Measurements from ENCODE around the gene POU2F3. TPM values are rescaled to one million over a fixed set of nuclear protein-coding genes. Genes with fewer than 3 reads are reported as not detected.
A peak's percentile ranks its signal among the peaks of the same experiment; 100 is the strongest.

The POU2F3 gene
- total and polyA plus RNA-seq, 4 donors = 2.6 to 3.9 (median 3.1) TPM

DNA sequence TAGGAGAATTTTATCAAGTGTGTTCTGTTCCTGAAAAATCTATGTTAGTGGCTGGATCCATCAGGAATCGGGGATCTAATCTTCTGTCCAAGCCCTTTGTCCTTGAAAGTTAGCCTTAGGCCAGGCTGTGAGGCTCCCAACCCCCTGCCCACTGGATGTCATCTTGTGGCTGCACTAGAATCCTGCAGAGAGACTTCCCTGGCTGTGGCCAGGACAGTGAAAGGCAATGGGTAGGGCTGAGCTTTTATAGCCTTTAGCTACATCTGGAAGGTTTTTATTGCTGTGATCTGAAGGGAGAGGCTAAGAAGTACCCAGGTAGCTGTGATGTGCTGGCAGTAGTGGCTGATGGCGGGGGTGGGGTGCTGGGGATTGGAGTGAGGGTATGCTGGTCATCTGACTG, 27.0 kb upstream of the POU2F3 start:
- Histone ChIP-seq H3K27me3 (ENCODE audit: control insufficient read depth in 3 of 3, insufficient read depth in 3 of 3, low read length in 2 of 3) (no peaks in the 10 kb centered on the region), H3K36me3 (ENCODE audit: control insufficient read depth in 4 of 4, insufficient read depth in 4 of 4, low read length in 4 of 4) (peaks cover 0 to 5% (median 0%) of the 10 kb centered on the region in 4 donors), H3K4me1 (ENCODE audit: control insufficient read depth in 5 of 5, insufficient read depth in 5 of 5, low read length in 5 of 5) (peaks cover 0 to 48% (median 9%) of the 10 kb centered on the region in 5 donors), H3K27ac (ENCODE audit: low read depth in 1 of 2, low read length in 1 of 2) (no peak overlapping the region), H3K9me3 (ENCODE audit: control insufficient read depth in 4 of 4, insufficient read depth in 3 of 4, low read length in 3 of 4) (no peaks in the 10 kb centered on the region), H3K4me3 (no peak overlapping the region), H3K9ac (ENCODE audit: insufficient read depth in 1 of 2, low read length in 2 of 2) (peak overlapping the region in 1 of 2 donors; percentile 64)
- 90 to 93% methylated on average over 2 of the region's 2 CpGs for WGBS, 2 donors
- no peak for TF ChIP-seq CTCF (IDR thresholded peaks at IDR 0.05; ENCODE audit: control extremely low read depth, extremely low read depth)
- no peak for DNase-seq
- no peak for ATAC-seq (ENCODE audit: insufficient read depth, low FRiP score)

- no peak for DNase-seq
- 95 to 99% methylated on average over 7 of the region's 7 CpGs for WGBS, 2 donors
- H3K9ac ChIP-seq (ENCODE audit: insufficient read depth in 1 of 2, low read length in 2 of 2) = no peak overlapping the region
- peaks cover 0 to 48% (median 15%) of the 10 kb centered on the region in 5 donors for H3K4me1 ChIP-seq (ENCODE audit: control insufficient read depth in 5 of 5, insufficient read depth in 5 of 5, low read length in 5 of 5)
- H3K9me3 ChIP-seq (ENCODE audit: control insufficient read depth in 4 of 4, insufficient read depth in 3 of 4, low read length in 3 of 4) = no peaks in the 10 kb centered on the region
- no peak overlapping the region for H3K4me3 ChIP-seq
- peaks cover 0 to 5% (median 0%) of the 10 kb centered on the region in 4 donors for H3K36me3 ChIP-seq (ENCODE audit: control insufficient read depth in 4 of 4, insufficient read depth in 4 of 4, low read length in 4 of 4)
- H3K27ac ChIP-seq (ENCODE audit: low read depth in 1 of 2, low read length in 1 of 2) = no peak overlapping the region
- ATAC-seq (ENCODE audit: insufficient read depth, low FRiP score) = no peak
- no peak for TF ChIP-seq CTCF (IDR thresholded peaks at IDR 0.05; ENCODE audit: control extremely low read depth, extremely low read depth)
- H3K27me3 ChIP-seq (ENCODE audit: control insufficient read depth in 3 of 3, insufficient read depth in 3 of 3, low read length in 2 of 3) = no peaks in the 10 kb centered on the region
These were observed 25.4 kb upstream of the POU2F3 start for GRCh38 chr11:120214581-120214980.

GRCh38 chr11:120215634-120216033, 24.3 kb upstream of the POU2F3 start:
- ATAC-seq (ENCODE audit: insufficient read depth, low FRiP score) (no peak), DNase-seq (peak in 1 of 3 donors; percentile 26)
- Histone ChIP-seq H3K27ac (ENCODE audit: low read depth in 1 of 2, low read length in 1 of 2) (no peak overlapping the region), H3K9me3 (ENCODE audit: control insufficient read depth in 4 of 4, insufficient read depth in 3 of 4, low read length in 3 of 4) (no peaks in the 10 kb centered on the region), H3K36me3 (ENCODE audit: control insufficient read depth in 4 of 4, insufficient read depth in 4 of 4, low read length in 4 of 4) (peaks cover 0 to 12% (median 2%) of the 10 kb centered on the region in 4 donors), H3K4me3 (no peak overlapping the region), H3K9ac (ENCODE audit: insufficient read depth in 1 of 2, low read length in 2 of 2) (no peak overlapping the region), H3K4me1 (ENCODE audit: control insufficient read depth in 5 of 5, insufficient read depth in 5 of 5, low read length in 5 of 5) (peaks cover 0 to 40% (median 12%) of the 10 kb centered on the region in 5 donors), H3K27me3 (ENCODE audit: control insufficient read depth in 3 of 3, insufficient read depth in 3 of 3, low read length in 2 of 3) (no peaks in the 10 kb centered on the region)
- WGBS, 2 donors = 66 to 91% methylated on average over 5 of the region's 5 CpGs
- no peak for TF ChIP-seq CTCF (IDR thresholded peaks at IDR 0.05; ENCODE audit: control extremely low read depth, extremely low read depth)

Measured in lung (tissue), 12 donors.